Activated gamma-delta T cell (primary cell): ENCODE data around the gene LACTBL1.

Experiments used
- DNase-seq: peaks from one replicate; lab custom pipeline; 2025; lab: John Stamatoyannopoulos, UW

The LACTBL1 gene

GRCh38 chr1:22913421-22914141, 59.1 kb downstream of the LACTBL1 start:
- no peak for DNase-seq

GRCh38 chr1:22912311-22912710, 60.4 kb downstream of the LACTBL1 start:
- DNase-seq = no peak

GRCh38 chr1:22910986-22911651, 61.5 kb downstream of the LACTBL1 start:
- no peak for DNase-seq

GRCh38 chr1:22910286-22910685, 62.4 kb downstream of the LACTBL1 start:
- no peak for DNase-seq

GRCh38 chr1:22908880-22909426, 63.7 kb downstream of the LACTBL1 start:
- no peak for DNase-seq

GRCh38 chr1:22907528-22907927, 65.1 kb downstream of the LACTBL1 start:
- no peak for DNase-seq

GRCh38 chr1:22906968-22907367, 65.7 kb downstream of the LACTBL1 start:
- DNase-seq = no peak

GRCh38 chr1:22903113-22903512, 69.6 kb downstream of the LACTBL1 start:
- DNase-seq = no peak
